HepG2 (cell line): ENCODE data around the gene CDK6. TPM values are rescaled to one million over a fixed set of nuclear protein-coding genes. Genes with fewer than 3 reads are reported as not detected.

Source experiments
- ATAC-seq: fragments of 200-7000 bp; cut with Tn5 transposase; 3 replicates; pipeline ENCODE4 v1.9.1; 2020; ENCODE audit warnings: mild to moderate bottlenecking, moderate library complexity
- BruUV-seq: library from RNA; stranded (reverse); fragments of 400-500 nt; replicated peaks from 2 replicates; lab custom pipeline; 2021; lab: Mats Ljungman, UMichigan
- CTCF ChIA-PET: fragments of 300-600 bp; formaldehyde crosslinking; extraction: SDS; loops from one replicate; lab custom pipeline; 2021; ENCODE audit warnings: low total read pairs, inconsistent platforms, low intra/inter-chr PET ratio; lab: Yijun Ruan, JAX
- POLR2A ChIA-PET: fragments of 350-600 bp; sonication (Branson Sonifier 250); formaldehyde crosslinking; loops from one replicate; lab custom pipeline; 2020; ENCODE audit warnings: antibody characterized with exemption, inconsistent platforms; lab: Yijun Ruan, JAX
- DNase-seq: peaks from one replicate; pipeline ENCODE4 v3.0.0-alpha.2; 2015; ENCODE audit warnings: low spot score
- FAIRE-seq: peaks from 3 replicates; lab custom pipeline; 2011; peaks lifted over from hg19 to GRCh38; lab: Jason Lieb, UNC
- H2AFZ ChIP-seq: one replicate; pipeline ENCODE4 v1.6.1; 2011; ENCODE audit warnings: low read length, inconsistent platforms
- H3K27ac ChIP-seq: fragments of 300-600 bp; 3 replicates; pipeline ENCODE4 v1.8.0; 2011; ENCODE audit warnings: mixed run types, mild to moderate bottlenecking, mixed read lengths, low read length, inconsistent platforms; ENCODE audit not compliant: insufficient read depth; ENCODE audit errors: extremely low read length
- H3K27me3 ChIP-seq, 2 experiments: fragments of 200-600 bp in 1 of 2; 2 replicates in 1 of 2; 3 replicates in 1 of 2; pipeline versions ENCODE4 v1.6.0 to v1.8.0; 2011; ENCODE audit warnings: low read length in 2 of 2, mild to moderate bottlenecking in 2 of 2, moderate library complexity in 2 of 2, inconsistent platforms in 1 of 2; ENCODE audit not compliant: insufficient read depth in 2 of 2, control insufficient read depth in 1 of 2
- H3K36me3 ChIP-seq, 2 experiments: fragments of 200-600 bp in 1 of 2; replicated peaks in 1 of 2; 2 replicates in 1 of 2; 3 replicates in 1 of 2; pipeline versions ENCODE4 v1.5.1 to v1.8.0; 2011; ENCODE audit warnings: low read length in 2 of 2, inconsistent platforms in 1 of 2; ENCODE audit not compliant: insufficient read depth in 2 of 2, control insufficient read depth in 1 of 2
- H3K4me1 ChIP-seq: 2 replicates; pipeline ENCODE4 v1.5.1; 2012; ENCODE audit warnings: low read length, inconsistent platforms; ENCODE audit not compliant: insufficient read depth
- H3K4me2 ChIP-seq: 2 replicates; pipeline ENCODE4 v1.6.0; 2011; ENCODE audit warnings: low read depth, low read length, inconsistent platforms
- H3K4me3 ChIP-seq, 3 experiments: fragments of 200-600 bp in 1 of 3; sonication (generic), shearing (Covaris generic) in 1 of 3; replicated peaks in 1 of 3; 2 replicates each; pipeline ENCODE4 v1.5.1; 2011 to 2016; ENCODE audit warnings: low read length in 3 of 3, inconsistent platforms in 2 of 3, low read depth in 2 of 3, mild to moderate bottlenecking in 2 of 3, control low read depth in 1 of 3, mixed read lengths in 1 of 3; ENCODE audit not compliant: insufficient read depth in 1 of 3
- H3K79me2 ChIP-seq: one replicate; pipeline ENCODE4 v1.6.1; 2011; ENCODE audit warnings: low read length, inconsistent platforms; ENCODE audit not compliant: insufficient read depth
- H3K9ac ChIP-seq: 2 replicates; pipeline ENCODE4 v1.6.0; 2011; ENCODE audit warnings: mild to moderate bottlenecking, low read depth, low read length, inconsistent platforms; ENCODE audit not compliant: insufficient read depth
- H3K9me3 ChIP-seq: 2 replicates; pipeline ENCODE4 v1.5.1; 2012; ENCODE audit warnings: mild to moderate bottlenecking, low read length
- H4K20me1 ChIP-seq: 2 replicates; pipeline ENCODE4 v1.6.0; 2011; ENCODE audit warnings: inconsistent platforms, mild to moderate bottlenecking, low read length, moderate library complexity; ENCODE audit not compliant: insufficient read depth
- ARID2 ChIP-seq: sonication (generic); formaldehyde crosslinking; IDR thresholded peaks from 2 replicates; pipeline ENCODE4 v1.8.1; 2022; ENCODE audit warnings: mild to moderate bottlenecking, missing genetic modification reagents, borderline replicate concordance
- BHLHE40 ChIP-seq: IDR thresholded peaks from 2 replicates; pipeline ENCODE4 v1.6.1; 2011; ENCODE audit warnings: low read length, improper control_type of control experiment
- FLYWCH1 ChIP-seq: sonication (generic); formaldehyde crosslinking; IDR thresholded peaks from 2 replicates; pipeline ENCODE4 v1.8.1; 2023; ENCODE audit warnings: mild to moderate bottlenecking, missing genetic modification reagents
- HNRNPLL ChIP-seq: fragments of 200-400 bp; formaldehyde crosslinking; IDR thresholded peaks from 2 replicates; pipeline ENCODE4 v1.6.1; 2017; ENCODE audit warnings: mild to moderate bottlenecking, low read depth, low read length; ENCODE audit not compliant: poor library complexity, severe bottlenecking
- ISL2 ChIP-seq: sonication (generic); formaldehyde crosslinking; IDR thresholded peaks from 2 replicates; pipeline ENCODE4 v1.5.0; 2020; ENCODE audit warnings: missing genetic modification reagents
- MAFF ChIP-seq: IDR thresholded peaks from 2 replicates; pipeline ENCODE4 v1.6.1; 2011; ENCODE audit warnings: low read depth, low read length, improper control_type of control experiment
- NBN ChIP-seq: fragments of 450-650 bp; conservative IDR thresholded peaks from 2 replicates; pipeline ENCODE4 v1.6.1; 2017
- NFE2L2 ChIP-seq: fragments of 150-350 bp; IDR thresholded peaks from 2 replicates; pipeline ENCODE4 v1.6.1; 2014; ENCODE audit warnings: low read length
- PRDM15 ChIP-seq: sonication (generic); formaldehyde crosslinking; IDR thresholded peaks from 2 replicates; pipeline ENCODE4 v1.4.0; 2020; ENCODE audit warnings: missing genetic modification reagents
- ZBTB1 ChIP-seq: sonication (generic); formaldehyde crosslinking; IDR thresholded peaks from 2 replicates; pipeline ENCODE4 v1.4.0; 2020; ENCODE audit warnings: missing genetic modification reagents, borderline replicate concordance
- ZFP82 ChIP-seq: sonication (generic); formaldehyde crosslinking; IDR thresholded peaks from 2 replicates; pipeline ENCODE4 v1.5.1; 2020; ENCODE audit warnings: mild to moderate bottlenecking, missing genetic modification reagents, borderline replicate concordance
- ZKSCAN1 ChIP-seq: fragments of 150-350 bp; IDR thresholded peaks from 2 replicates; pipeline ENCODE4 v1.6.1; 2014; ENCODE audit warnings: low read length
- ZNF382 ChIP-seq: sonication (generic); formaldehyde crosslinking; IDR thresholded peaks from 2 replicates; pipeline ENCODE4 v1.5.0; 2020; ENCODE audit warnings: missing genetic modification reagents, mild to moderate bottlenecking, borderline replicate concordance
- ZNF781 ChIP-seq: sonication (generic); formaldehyde crosslinking; IDR thresholded peaks from 2 replicates; pipeline ENCODE4 v1.5.1; 2020; ENCODE audit warnings: borderline replicate concordance, mild to moderate bottlenecking, missing genetic modification reagents; ENCODE audit errors: not compliant biosample characterization
- in situ Hi-C: cut with HindIII; loops from 2 replicates; pipeline ENCODE4 v1.10.0; 2017; ENCODE audit warnings: low pct_unique_long_range_greater_than_20kb; ENCODE audit not compliant: extremely low pct_ligation_motif_present
- intact Hi-C: fragments of 100-400 bp; cut with micrococcal nuclease; formaldehyde crosslinking; loops from one replicate; pipeline ENCODE4 v1.10.0; 2022; ENCODE audit not compliant: unreplicated experiment
- polyA plus RNA-seq, 8 experiments: library from polyadenylated mRNA; depleted of rRNA in 3 of 8; stranded (reverse) in 7 of 8; unstranded in 1 of 8; fragments of >200 nt; fragmentation: Illumina TruSeq in 4 of 8; extraction: Trizol in 4 of 8; gene quantifications; 2 replicates each; pipeline versions ENCODE4 v1.2.1 to v1.2.3, GENCODE V29; 2011 to 2016; ENCODE audit warnings: low read depth in 4 of 8, missing spikeins in 1 of 8, mixed read lengths in 1 of 8; ENCODE audit not compliant: insufficient read depth in 1 of 8
- total RNA-seq, 5 experiments: library from RNA; depleted of rRNA; stranded (reverse); fragments of >200 nt; fragmentation: Illumina TruSeq; extraction: Trizol; gene quantifications; 2 replicates each; pipeline ENCODE4 v1.2.3, GENCODE V29; 2016; ENCODE audit warnings: low read depth in 1 of 5
- TF ChIP-seq, protein P1 (sequence below): sonication (generic); formaldehyde crosslinking; conservative IDR thresholded peaks from 2 replicates; pipeline ENCODE4 v1.5.0; 2020; ENCODE audit warnings: missing genetic modification reagents

CDK6 gene
- total and polyA plus RNA-seq, 2 of the 13 experiments (the other 11 are each of a cell fraction or from before 2014, with no cell fraction given), result 34.6 to 90.8 TPM

DNA sequence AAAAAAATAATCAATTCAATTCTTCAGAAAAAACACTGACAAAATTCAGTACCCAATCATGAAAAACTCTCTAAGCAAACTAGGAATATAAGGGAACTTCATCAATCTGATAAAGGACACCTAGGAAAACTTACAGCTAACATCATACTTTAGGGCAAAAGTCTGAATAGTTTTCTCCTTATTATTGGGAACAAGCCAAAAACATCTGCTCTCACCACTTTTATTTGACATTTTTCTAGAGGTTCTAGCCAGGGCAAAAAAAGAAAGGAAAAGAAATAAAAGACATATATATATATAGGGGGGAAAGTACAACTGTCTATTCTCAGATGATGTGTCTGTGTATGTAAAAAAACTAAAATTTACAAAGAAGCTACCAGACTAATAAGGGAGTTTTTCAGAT lies 19.0 kb downstream of the CDK6 start:
- Histone ChIP-seq H3K27me3 (no peaks in the 10 kb centered on the region), H3K79me2 (peaks cover 99% of the 10 kb centered on the region), H3K36me3 (peaks cover 2 to 5% of the 10 kb centered on the region in 2 experiments; a peak in 3 of 5 replicates), H3K9ac (no peak overlapping the region), H3K4me3 (no peak overlapping the region), H3K9me3 (no peaks in the 10 kb centered on the region), H3K4me1 (peaks cover 83% of the 10 kb centered on the region), H2AFZ (no peak overlapping the region), H3K4me2 (no peak overlapping the region), H4K20me1 (peaks cover 81% of the 10 kb centered on the region), H3K27ac (no peak overlapping the region)
- CTCF ChIA-PET, result no interaction called here
- no TSS peak for BruUV-seq
- in situ Hi-C loops (no loop called here), intact Hi-C loops (no loop called here)
- DNase-seq (no peak), FAIRE-seq (no peak), ATAC-seq (no peak)
- TF ChIP-seq, protein P1, sequence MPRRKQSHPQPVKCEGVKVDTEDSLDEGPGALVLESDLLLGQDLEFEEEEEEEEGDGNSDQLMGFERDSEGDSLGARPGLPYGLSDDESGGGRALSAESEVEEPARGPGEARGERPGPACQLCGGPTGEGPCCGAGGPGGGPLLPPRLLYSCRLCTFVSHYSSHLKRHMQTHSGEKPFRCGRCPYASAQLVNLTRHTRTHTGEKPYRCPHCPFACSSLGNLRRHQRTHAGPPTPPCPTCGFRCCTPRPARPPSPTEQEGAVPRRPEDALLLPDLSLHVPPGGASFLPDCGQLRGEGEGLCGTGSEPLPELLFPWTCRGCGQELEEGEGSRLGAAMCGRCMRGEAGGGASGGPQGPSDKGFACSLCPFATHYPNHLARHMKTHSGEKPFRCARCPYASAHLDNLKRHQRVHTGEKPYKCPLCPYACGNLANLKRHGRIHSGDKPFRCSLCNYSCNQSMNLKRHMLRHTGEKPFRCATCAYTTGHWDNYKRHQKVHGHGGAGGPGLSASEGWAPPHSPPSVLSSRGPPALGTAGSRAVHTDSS (CRISPR knock-in tag), result no peak
- TF ChIP-seq ZKSCAN1 (no peak), BHLHE40 (no peak), ZNF781 (CRISPR knock-in tag) (no peak), ZBTB1 (no peak), HNRNPLL (no peak)
- POLR2A ChIA-PET, result interaction anchor here (1.8 kb wide), 1 partner anchor 15 kb away, joined by 8 read pairs; no protein-coding TSS in a partner anchor

- intact Hi-C loops (no loop called here), in situ Hi-C loops (no loop called here)
- Histone ChIP-seq H3K9ac (no peak overlapping the region), H3K4me2 (no peak overlapping the region), H3K79me2 (peaks cover 97% of the 10 kb centered on the region), H3K27ac (no peak overlapping the region), H3K9me3 (no peaks in the 10 kb centered on the region), H2AFZ (no peak overlapping the region), H3K4me3 (no peak overlapping the region), H3K27me3 (no peaks in the 10 kb centered on the region), H3K36me3 (peaks cover 2 to 5% of the 10 kb centered on the region in 2 experiments; a peak in 4 of 5 replicates), H4K20me1 (peaks cover 71% of the 10 kb centered on the region), H3K4me1 (peaks cover 91% of the 10 kb centered on the region)
- BruUV-seq, result no TSS peak
- ATAC-seq, result no peak
- DNase-seq, result no peak
- FAIRE-seq, result no peak
- ChIA-PET POLR2A (interaction anchor here (0.7 kb wide), 1 partner anchor 120 kb away, joined by 3 read pairs; no protein-coding TSS in a partner anchor), CTCF (no interaction called here)
- TF ChIP-seq ZFP82 (CRISPR knock-in tag) (no peak), FLYWCH1 (CRISPR knock-in tag) (no peak), ISL2 (CRISPR knock-in tag) (no peak), ARID2 (no peak), NBN (no peak), MAFF (no peak), NFE2L2 (no peak), HNRNPLL (no peak), PRDM15 (CRISPR knock-in tag) (no peak), ZNF382 (no peak)
These were observed 21.0 kb downstream of the CDK6 start for GRCh38 chr7:92815412-92815811.
